Heart left ventricle (tissue), 16 donors: ENCODE data around the gene RAB3C. TPM values are rescaled to one million over a fixed set of nuclear protein-coding genes. Genes with fewer than 3 reads are reported as not detected.

Experiments used
- ATAC-seq, 4 donors: fragments of 200-7000 bp; cut with Tn5 transposase; one replicate each; pipeline ENCODE4 v1.9.1; 2020 to 2022; ENCODE audit warnings: moderate library complexity in 4 of 4, mild to moderate bottlenecking in 3 of 4, moderate number of reproducible peaks in 1 of 4
- DNase-seq, 5 donors: peaks; one replicate each; pipeline ENCODE4 v3.0.0-alpha.2; 2020
- H3K27ac ChIP-seq, 12 donors: fragments of 200-600 bp; sonication (generic) in 4 of 12; one replicate each; pipeline versions ENCODE4 v1.5.0 to v1.8.0; 2016 to 2022; ENCODE audit warnings: mild to moderate bottlenecking in 2 of 12
- H3K27me3 ChIP-seq, 9 donors: fragments of 200-600 bp; sonication (generic) in 2 of 9; one replicate each; pipeline versions ENCODE4 v1.5.1 to v1.8.0; 2016 to 2022; ENCODE audit warnings: mild to moderate bottlenecking in 3 of 9
- H3K36me3 ChIP-seq, 9 donors: fragments of 200-600 bp; sonication (generic) in 2 of 9; one replicate each; pipeline versions ENCODE4 v1.5.0 to v1.8.0; 2018 to 2022; ENCODE audit warnings: mild to moderate bottlenecking in 2 of 9
- H3K4me1 ChIP-seq, 12 donors: fragments of 200-600 bp; sonication (generic) in 4 of 12; one replicate each; pipeline versions ENCODE4 v1.5.0 to v1.8.0; 2016 to 2022; ENCODE audit warnings: mild to moderate bottlenecking in 3 of 12
- H3K4me3 ChIP-seq, 12 donors: fragments of 200-600 bp; sonication (generic) in 4 of 12; one replicate each; pipeline versions ENCODE4 v1.5.0 to v1.8.0; 2017 to 2022; ENCODE audit warnings: mild to moderate bottlenecking in 9 of 12, moderate library complexity in 4 of 12
- H3K9me3 ChIP-seq, 12 donors: fragments of 200-600 bp; sonication (generic) in 4 of 12; one replicate each; pipeline versions ENCODE4 v1.5.0 to v1.8.0; 2016 to 2022; ENCODE audit warnings: mild to moderate bottlenecking in 1 of 12
- POLR2A ChIP-seq, 2 donors: fragments of 450-650 bp; IDR thresholded peaks; one replicate each; pipeline ENCODE4 v1.6.1; 2017; ENCODE audit warnings: antibody characterized with exemption in 2 of 2, mild to moderate bottlenecking in 2 of 2, moderate library complexity in 2 of 2
- WGBS, 4 donors: extraction: QIAGEN DNeasy Blood & Tissue Kit in 2 of 4; methylation state at CpG; one replicate each; pipeline versions ENCODE4 v1.1.5 to v1.1.7; 2013 to 2018; 5-methylcytosine and 5-hydroxymethylcytosine counted together
- intact Hi-C, 10 donors: fragments of 100-400 bp; cut with DNase I; formaldehyde crosslinking; loops; one replicate each; pipeline versions ENCODE4 v1.11.1 to v1.14.2; 2022
- polyA plus RNA-seq, 2 donors: library from polyadenylated mRNA; stranded (reverse); fragments of 200-250 nt; gene quantifications; one replicate each; pipeline ENCODE4 v1.2.3, GENCODE V29; 2013
- total RNA-seq, 9 donors: library from RNA; depleted of rRNA in 2 of 9; stranded (reverse); fragments of >200 nt in 2 of 9; fragmentation: NEBNext Ultra II Directional in 3 of 9; extraction: Animal tissue kit (Norgen Biotek cat#: 25700) in 3 of 9; gene quantifications; one replicate each; pipeline versions ENCODE4 v1.1.0 to v1.2.4, GENCODE V29; 2016 to 2023
- TF ChIP-seq, protein P1 (sequence below), 12 donors: fragments of 200-600 bp; sonication (generic) in 4 of 12; IDR thresholded peaks; one replicate each; pipeline versions ENCODE4 v1.5.0 to v1.8.0; 2018 to 2022; ENCODE audit warnings: antibody characterized with exemption in 12 of 12, mild to moderate bottlenecking in 5 of 12
- donor health status: ischemic (EF 13 %, LVEDD 7.1; RV severe dilation, severe dysfunction).
- donor health status: healthy with polysubstance abuse.
- donor health status: DM: no; HTN: yes; CAD: no.
- donor health status: DM: no; HTN: no; CAD: no.
- donor health status: ischemic (EF 25% LVEDD 6.9; RV normal size, moderate dysfunction).
- donor health status: ischemic (EF 25% LVEDD 5.7; RV mildly dilated, moderate dysfunction).
- donor health status: healthy.
- donor health status: DM: yes; HTN: yes; CAD: no.
- donor health status: ischemic (EF 35%, LVEDD 5.7; RV mildly dilated, moderate dysfunction).
- donor health status: nonischemic (EF 11% LVEDD 7.7; RV severe dilation, severe dysfunction).
- donor health status: DM: yes; HTN: yes; CAD: no.
- donor health status: PGD.
- donor health status: ischemic (EF 29% LVEDD 5.4; RV normal size, mild dysfunction).
- donor health status: nonischemic (EF 23%, LVEDD 6.1; RV moderate dilation, normal function).

The RAB3C gene
- total and polyA plus RNA-seq, 11 donors = 0.04 to 3.8 (median 0.57) TPM; not detected in 2

DNA sequence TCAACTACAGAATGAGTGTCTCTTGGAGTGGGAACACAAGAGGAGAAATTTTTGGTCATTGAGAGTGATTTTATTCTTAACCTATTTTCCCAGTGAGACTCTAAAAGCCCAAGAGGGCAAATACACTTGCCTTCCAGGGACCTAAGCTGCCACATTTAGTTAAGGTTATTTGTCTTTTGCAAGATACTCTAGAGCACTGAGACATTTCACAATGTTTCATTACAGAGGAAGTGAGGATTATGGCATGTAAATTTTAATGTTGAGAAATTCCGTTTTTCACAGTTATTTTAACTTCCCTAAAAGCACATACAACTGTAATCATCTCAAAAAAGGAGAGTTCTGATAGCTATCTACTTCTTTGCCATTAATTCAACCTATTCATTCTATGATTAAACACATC lies 38.7 kb upstream of the RAB3C start:
- Histone ChIP-seq H3K27ac (peak overlapping the region in 1 of 12 donors; percentile 18), H3K4me1 (peaks cover 0 to 32% (median 0%) of the 10 kb centered on the region in 12 donors), H3K27me3 (no peaks in the 10 kb centered on the region), H3K4me3 (no peak overlapping the region), H3K9me3 (peaks cover 0 to 8% (median 0%) of the 10 kb centered on the region in 12 donors), H3K36me3 (no peaks in the 10 kb centered on the region)
- no peak for ATAC-seq
- 46 to 76% (median 53%) methylated on average over 1 of the region's 1 CpG for WGBS, 4 donors
- no peak for DNase-seq
- intact Hi-C loops = no loop called here
- no peak for TF ChIP-seq POLR2A (IDR thresholded peaks at IDR 0.05)
- TF ChIP-seq, protein P1, sequence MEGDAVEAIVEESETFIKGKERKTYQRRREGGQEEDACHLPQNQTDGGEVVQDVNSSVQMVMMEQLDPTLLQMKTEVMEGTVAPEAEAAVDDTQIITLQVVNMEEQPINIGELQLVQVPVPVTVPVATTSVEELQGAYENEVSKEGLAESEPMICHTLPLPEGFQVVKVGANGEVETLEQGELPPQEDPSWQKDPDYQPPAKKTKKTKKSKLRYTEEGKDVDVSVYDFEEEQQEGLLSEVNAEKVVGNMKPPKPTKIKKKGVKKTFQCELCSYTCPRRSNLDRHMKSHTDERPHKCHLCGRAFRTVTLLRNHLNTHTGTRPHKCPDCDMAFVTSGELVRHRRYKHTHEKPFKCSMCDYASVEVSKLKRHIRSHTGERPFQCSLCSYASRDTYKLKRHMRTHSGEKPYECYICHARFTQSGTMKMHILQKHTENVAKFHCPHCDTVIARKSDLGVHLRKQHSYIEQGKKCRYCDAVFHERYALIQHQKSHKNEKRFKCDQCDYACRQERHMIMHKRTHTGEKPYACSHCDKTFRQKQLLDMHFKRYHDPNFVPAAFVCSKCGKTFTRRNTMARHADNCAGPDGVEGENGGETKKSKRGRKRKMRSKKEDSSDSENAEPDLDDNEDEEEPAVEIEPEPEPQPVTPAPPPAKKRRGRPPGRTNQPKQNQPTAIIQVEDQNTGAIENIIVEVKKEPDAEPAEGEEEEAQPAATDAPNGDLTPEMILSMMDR (IDR thresholded peaks at IDR 0.05) = no peak

- 66 to 79% (median 74%) methylated on average over 2 of the region's 2 CpGs for WGBS, 4 donors
- H3K27ac ChIP-seq = no peak overlapping the region
- peaks cover 0 to 32% (median 0%) of the 10 kb centered on the region in 12 donors for H3K4me1 ChIP-seq
- no peak for TF ChIP-seq POLR2A (IDR thresholded peaks at IDR 0.05)
- TF ChIP-seq, protein P1 (IDR thresholded peaks at IDR 0.05) = no peak
- H3K36me3 ChIP-seq = no peaks in the 10 kb centered on the region
- DNase-seq (no peak), ATAC-seq (no peak)
- H3K27me3 ChIP-seq = no peaks in the 10 kb centered on the region
- peaks cover 0 to 8% (median 0%) of the 10 kb centered on the region in 12 donors for H3K9me3 ChIP-seq
- intact Hi-C loops = no loop called here
- H3K4me3 ChIP-seq = no peak overlapping the region
Measured at GRCh38 chr5:58544926-58545325, 37.9 kb upstream of the RAB3C start.

GRCh38 chr5:58545912-58546311 lies 37.0 kb upstream of the RAB3C start:
- Histone ChIP-seq H3K4me3 (no peak overlapping the region), H3K36me3 (no peaks in the 10 kb centered on the region), H3K27ac (peak overlapping the region in 1 of 12 donors; percentile 6), H3K4me1 (peaks cover 0 to 32% (median 0%) of the 10 kb centered on the region in 12 donors), H3K9me3 (peaks cover 0 to 8% (median 0%) of the 10 kb centered on the region in 12 donors), H3K27me3 (no peaks in the 10 kb centered on the region)
- ATAC-seq (no peak), DNase-seq (no peak)
- intact Hi-C loops = no loop called here
- TF ChIP-seq, protein P1 (IDR thresholded peaks at IDR 0.05) = no peak
- no peak for TF ChIP-seq POLR2A (IDR thresholded peaks at IDR 0.05)

GRCh38 chr5:58548068-58548467 lies 34.8 kb upstream of the RAB3C start:
- Histone ChIP-seq H3K36me3 (no peaks in the 10 kb centered on the region), H3K27ac (no peak overlapping the region), H3K27me3 (no peaks in the 10 kb centered on the region), H3K4me1 (peaks cover 0 to 31% (median 0%) of the 10 kb centered on the region in 12 donors), H3K9me3 (no peaks in the 10 kb centered on the region), H3K4me3 (no peak overlapping the region)
- DNase-seq (no peak), ATAC-seq (no peak)
- TF ChIP-seq POLR2A (IDR thresholded peaks at IDR 0.05) = no peak
- TF ChIP-seq, protein P1 (IDR thresholded peaks at IDR 0.05) = no peak
- WGBS, 4 donors = 72 to 86% (median 83%) methylated on average over 2 of the region's 2 CpGs
- intact Hi-C loops = no loop called here
